GM19023 (cell line): Measurements from ENCODE around the gene INSR.

Experiments used
- ATAC-seq: cut with Tn5 transposase; IDR thresholded peaks from one replicate; pipeline ENCODE4 v1.9.1; 2021; ENCODE audit warnings: mild to moderate bottlenecking, moderate library complexity; ENCODE audit not compliant: unreplicated experiment

The INSR gene

GRCh38 chr19:7295912-7296536 is 1.8 kb upstream of the INSR start:
- ATAC-seq, result no peak

- ATAC-seq, result peak; percentile 41
Measured at GRCh38 chr19:7294558-7295212, 471 bp upstream of the INSR start.

DNA sequence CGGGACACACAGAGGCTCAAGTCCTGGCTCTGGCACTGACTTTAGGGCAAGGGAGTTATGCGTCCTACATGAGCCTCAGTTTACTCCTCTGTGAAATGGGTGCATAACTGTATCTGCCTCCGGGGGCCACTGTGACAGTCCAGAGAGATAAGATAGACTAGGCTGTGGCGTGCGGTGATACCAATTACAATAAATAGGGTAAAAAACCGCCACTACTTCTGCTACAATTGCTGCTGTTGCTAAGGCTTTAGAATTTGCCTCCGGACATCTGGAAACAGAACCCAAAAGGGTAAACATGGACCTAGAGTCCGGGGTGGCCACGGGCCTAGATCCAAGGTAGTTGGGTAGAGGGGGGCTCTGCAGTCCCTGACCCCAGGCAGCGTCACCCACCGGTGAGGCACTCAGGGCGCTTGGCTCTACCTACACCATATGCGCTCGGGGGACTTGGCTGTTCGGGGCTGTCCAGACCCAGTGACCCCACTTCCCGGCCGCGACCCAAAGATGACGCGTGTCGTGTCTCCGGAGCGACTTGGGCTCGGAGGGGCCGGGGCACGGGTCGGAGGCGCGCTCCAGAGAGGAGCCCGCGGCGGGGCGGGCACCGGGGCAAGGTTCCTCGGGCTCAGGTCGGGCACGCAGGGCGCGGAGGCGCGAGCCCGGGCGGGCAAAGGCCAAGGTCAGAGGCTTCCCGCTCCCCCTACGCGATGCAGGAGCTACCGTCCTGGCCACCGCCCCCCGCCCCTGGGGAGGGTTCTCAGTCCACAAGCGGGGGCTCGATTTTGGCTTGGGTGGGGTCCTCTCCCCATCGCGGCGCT is 1.1 kb downstream of the INSR start:
- ATAC-seq, result peak; percentile 10

DNA sequence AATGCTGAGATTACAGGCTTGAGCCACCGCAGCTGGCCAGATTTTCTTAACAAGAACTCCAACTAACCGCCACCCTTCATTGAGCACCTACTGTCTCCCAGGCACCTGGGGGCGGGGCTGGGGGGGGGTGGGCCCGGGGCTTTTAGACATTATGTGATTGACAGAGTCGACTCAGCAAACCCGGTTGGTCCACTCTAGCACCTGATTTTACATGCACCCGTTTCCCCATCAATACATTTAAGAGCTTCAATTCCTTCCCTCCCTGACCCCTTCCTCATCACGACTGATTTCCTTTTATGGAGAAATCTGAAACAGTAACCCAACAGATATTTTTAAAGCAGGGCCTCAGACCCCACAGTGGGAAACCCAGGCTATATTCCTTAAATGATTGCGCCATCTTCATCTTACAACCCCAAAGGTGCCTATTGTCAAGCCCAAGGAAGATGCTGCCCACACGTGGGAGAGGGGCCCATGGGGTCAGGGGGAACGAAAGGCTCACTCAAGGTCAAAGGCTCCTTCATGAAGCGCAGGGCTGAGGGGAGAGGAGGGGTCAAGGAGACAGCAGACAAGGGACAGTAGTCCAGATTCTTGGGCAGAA is 1.8 kb downstream of the INSR start:
- ATAC-seq, result no peak

GRCh38 chr19:7288977-7289376 is 5.2 kb downstream of the INSR start:
- ATAC-seq, result no peak

DNA sequence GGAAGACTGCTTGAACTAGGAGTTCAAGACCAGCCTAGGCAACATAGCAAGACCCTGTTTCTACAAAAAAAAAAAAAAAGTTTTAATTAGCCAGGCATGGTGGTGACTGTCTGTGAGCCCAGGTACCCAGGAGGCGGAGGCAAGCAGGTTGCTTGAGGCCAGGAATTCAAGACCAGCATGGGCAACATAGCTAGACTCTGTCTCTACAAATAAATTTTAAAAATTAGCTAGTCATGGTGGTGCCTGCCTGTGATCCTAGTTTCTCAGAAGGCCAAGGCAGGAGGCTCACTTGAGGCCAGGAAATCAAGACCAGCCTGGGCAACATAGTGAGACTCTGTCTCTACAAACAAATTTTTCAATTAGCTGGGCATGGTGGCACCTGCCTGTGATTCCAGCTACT is 6.1 kb downstream of the INSR start:
- no peak for ATAC-seq

DNA sequence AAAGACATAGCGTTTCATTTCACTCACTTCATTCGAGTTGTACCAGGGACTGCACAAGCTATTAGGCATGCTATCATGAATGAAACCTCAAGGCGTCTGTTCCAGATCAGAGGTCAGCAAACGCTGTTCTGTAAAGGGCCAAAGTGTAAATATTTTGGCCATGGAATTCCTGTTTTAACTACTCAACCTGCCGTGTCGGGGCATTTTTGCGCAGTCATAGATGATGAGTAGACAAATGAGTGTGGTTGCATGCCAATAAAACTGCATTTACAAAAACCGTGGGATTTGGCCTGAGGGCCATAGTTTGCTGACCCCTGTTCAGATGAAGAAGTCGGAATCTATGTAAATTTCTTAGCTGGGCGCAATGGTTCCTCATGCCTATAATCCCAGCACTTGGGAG is 6.5 kb downstream of the INSR start:
- no peak for ATAC-seq

GRCh38 chr19:7280940-7281666 is 13.1 kb downstream of the INSR start:
- ATAC-seq, result no peak

- peak; percentile 64 for ATAC-seq
Measured at GRCh38 chr19:7272856-7273578, 21.2 kb downstream of the INSR start.

GRCh38 chr19:7268705-7269098 is 25.5 kb downstream of the INSR start:
- no peak for ATAC-seq

DNA sequence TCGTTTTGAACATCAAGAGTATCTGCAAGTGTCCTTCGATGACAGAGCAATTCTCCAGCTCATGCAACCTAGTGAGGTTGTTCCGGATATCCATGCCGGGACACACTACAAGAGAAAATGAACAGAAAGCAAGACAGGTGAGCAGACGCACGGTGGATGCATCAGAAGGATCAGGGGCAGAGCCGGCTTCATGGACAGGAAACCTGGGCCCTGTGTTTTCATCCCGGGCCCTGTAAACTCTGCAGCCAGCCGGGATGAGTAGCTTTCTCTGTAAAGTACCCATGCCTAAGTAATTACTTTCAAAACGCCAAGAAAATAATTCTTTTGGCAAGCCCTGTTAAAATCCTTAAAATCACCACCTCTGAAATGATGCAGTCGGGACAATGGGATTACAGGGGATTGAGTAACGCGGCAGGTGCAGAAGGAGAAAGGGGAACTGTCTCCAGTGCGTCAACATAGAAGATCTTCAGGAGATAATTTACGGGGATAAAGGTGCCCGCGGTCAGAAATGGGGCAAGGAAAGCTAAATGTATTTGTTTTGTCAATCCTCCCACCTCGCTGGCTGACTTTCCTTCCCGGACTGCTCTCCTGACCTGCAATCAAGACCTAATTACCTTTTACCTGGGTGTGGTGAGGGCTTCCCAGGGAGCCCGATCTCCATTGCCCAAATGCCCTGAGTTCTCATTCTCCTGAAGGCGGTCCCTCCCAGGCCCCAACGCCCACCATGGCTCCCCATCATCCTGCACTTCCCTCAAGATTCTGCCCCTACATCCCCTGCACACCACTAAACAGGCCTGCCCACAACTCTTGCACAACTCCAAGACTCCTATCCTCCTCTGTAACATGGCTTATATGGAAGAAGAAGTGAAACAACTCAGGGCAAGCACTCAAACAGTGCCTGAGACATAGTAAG is 26.2 kb downstream of the INSR start:
- ATAC-seq, result no peak

DNA sequence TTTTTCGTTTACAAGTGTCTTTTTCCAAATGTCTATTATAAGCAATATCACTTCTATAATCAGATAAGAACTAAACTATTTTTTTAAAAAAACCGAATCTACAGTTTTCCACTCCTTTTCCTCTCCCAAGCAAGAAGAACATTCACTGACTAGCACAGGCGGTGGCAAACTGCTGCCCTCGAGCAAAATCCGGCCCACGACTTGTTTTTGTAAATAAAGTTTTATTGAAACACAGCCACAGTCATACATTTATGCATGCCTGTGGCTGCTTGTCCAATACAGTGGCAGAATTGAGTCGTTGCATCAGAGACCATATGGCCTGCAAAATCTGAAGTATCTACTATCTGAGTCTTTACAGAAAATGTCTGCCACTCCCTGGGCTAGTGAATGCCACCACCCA is 27.4 kb downstream of the INSR start:
- ATAC-seq, result no peak

DNA sequence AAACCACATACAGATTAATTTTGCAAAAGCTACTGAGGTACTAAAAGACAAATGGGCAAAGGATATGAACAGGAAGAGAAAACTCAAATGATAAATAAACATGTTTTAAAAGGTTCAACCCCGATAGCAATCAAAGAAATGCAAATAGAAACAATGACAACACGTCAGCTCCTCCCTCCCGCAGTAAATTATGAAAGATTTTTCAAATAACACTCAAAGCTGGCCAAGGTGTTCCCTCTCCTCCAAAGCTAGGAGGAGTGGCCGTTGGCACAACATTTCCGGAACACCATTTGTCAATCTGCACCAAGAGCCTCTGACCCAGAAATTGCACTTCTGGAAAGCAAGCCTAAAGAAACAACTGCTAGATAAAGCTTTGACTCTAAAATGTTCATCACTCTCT is 28.3 kb downstream of the INSR start:
- ATAC-seq, result no peak

- no peak for ATAC-seq
Measured at GRCh38 chr19:7264858-7265257, 29.4 kb downstream of the INSR start.

GRCh38 chr19:7263521-7263920 is 30.7 kb downstream of the INSR start:
- ATAC-seq, result no peak

- ATAC-seq, result no peak
Measured at GRCh38 chr19:7263066-7263465, 31.1 kb downstream of the INSR start.

- no peak for ATAC-seq
Measured at GRCh38 chr19:7262470-7262869, 31.7 kb downstream of the INSR start.

DNA sequence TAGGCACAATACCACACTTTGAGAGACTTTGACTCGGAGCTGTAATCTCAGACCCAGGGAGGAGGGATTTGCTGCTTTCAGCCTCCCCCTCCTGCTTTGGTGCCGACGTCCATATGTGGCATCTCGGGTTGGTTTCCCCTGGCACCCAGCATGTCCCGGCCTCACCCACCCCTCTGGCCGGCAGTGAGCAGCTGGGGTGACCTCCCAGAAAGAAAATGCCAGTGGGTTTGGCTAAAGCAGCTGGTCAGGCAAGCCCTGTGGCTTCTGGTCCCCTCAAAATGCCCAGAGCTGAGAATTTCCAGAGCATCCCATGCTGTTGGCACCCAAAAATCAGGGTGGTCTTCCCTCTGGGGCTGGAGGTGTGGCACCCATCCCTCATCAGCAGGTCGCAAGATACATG is 34.1 kb downstream of the INSR start:
- no peak for ATAC-seq

DNA sequence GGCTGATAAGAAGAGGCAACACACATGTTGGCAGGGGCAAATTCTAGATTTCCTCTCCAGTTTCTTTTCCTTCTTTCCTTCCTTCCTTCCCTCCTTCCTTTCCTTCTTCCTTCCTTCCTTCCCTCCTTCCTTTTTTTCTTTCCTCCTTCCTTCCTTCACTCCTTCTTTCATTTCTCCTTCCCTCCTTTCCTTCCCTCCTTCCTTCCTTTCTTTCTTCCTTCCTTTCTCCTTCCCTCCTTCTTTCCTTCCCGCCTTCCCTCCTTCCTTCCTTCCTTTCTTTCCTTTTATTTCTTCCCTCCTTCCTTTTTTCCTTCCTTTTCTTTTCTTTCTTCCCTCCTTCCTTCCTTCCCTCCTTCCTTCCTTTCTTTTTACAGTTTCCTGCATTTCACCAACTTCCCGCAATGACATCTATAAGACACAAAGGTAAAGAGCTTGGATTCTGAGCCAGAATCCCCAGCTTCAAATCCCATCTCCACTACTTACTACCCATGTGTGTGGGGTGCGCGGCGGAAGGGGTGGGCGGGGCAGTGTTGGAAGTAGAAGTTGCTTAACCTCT is 35.3 kb downstream of the INSR start:
- ATAC-seq, result no peak
